Measurements from ENCODE around the gene TULP1. TPM values are rescaled to one million over a fixed set of nuclear protein-coding genes. Genes with fewer than 3 reads are reported as not detected.
A peak's percentile ranks its signal among the peaks of the same experiment; 100 is the strongest.

Gene TULP1
- total and polyA plus RNA-seq, 2 of the 13 experiments (the other 11 are each of a cell fraction or from before 2014, with no cell fraction given): not detected

DNA sequence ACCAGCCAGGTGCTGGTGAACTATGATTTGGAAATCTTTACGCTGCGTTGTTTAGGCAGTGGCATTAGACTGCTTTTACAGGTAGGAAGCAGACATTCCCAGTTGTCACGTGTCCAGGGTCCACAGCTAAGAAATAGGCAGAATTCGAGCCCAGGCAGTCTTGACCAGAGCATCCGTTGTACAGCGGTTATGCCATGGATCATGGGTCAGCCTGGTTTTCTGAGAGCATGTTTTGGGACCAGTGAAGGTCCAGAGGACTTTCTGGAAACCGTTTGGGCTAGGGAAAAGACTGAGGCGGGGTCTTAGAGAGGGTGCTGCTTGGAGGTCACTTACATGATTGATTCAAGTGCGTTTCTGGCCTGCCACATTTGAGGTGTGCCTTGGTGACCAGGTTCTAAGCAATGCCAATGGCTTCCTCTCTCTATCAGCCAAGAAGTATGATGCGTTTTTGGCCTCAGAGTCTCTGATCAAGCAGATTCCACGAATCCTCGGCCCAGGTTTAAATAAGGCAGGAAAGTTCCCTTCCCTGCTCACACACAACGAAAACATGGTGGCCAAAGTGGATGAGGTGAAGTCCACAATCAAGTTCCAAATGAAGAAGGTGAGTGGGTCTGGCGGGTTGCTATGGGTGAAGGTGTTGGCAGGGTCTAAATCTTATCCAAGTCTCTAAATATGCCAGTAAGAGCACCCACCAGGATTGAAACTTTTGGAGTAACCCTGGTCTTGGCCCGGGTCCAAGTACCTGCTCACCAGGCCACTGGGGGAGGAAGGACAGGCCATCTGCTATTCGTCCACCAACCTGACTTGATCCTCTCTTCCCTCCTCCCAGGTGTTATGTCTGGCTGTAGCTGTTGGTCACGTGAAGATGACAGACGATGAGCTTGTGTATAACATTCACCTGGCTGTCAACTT, 42.7 kb downstream of the TULP1 start (continued):
- TF ChIP-seq PREB (CRISPR knock-in tag; IDR thresholded peaks at IDR 0.05) (0 out of 2 replicates have a peak, but pooled peaks have one; percentile 47), DPF2 (CRISPR knock-in tag; IDR thresholded peaks at IDR 0.05; ENCODE audit: borderline replicate concordance, low read depth) (no peak), ZNF224 (CRISPR knock-in tag; IDR thresholded peaks at IDR 0.05) (no peak), MYNN (CRISPR knock-in tag; IDR thresholded peaks at IDR 0.05; ENCODE audit: low read depth) (no peak), CENPBD1 (CRISPR knock-in tag; IDR thresholded peaks at IDR 0.05; ENCODE audit: borderline replicate concordance, low read depth) (no peak), ZNF253 (CRISPR knock-in tag; IDR thresholded peaks at IDR 0.05; ENCODE audit: borderline replicate concordance) (no peak), WIZ (CRISPR knock-in tag; IDR thresholded peaks at IDR 0.05) (no peak), KDM2A (CRISPR knock-in tag; IDR thresholded peaks at IDR 0.05; ENCODE audit: borderline replicate concordance, low read depth) (no peak), DMTF1 (CRISPR knock-in tag; IDR thresholded peaks at IDR 0.05) (no peak), ZNF260 (CRISPR knock-in tag; IDR thresholded peaks at IDR 0.05; ENCODE audit: borderline replicate concordance, low read depth) (no peak), POLR2G (IDR thresholded peaks at IDR 0.05; ENCODE audit: low read depth, low read length) (peak; percentile 37), TARDBP (CRISPR knock-in tag; IDR thresholded peaks at IDR 0.05) (peak; percentile 21; the same call in 1 of the 2 replicates)
- TF ChIP-seq, protein P1, sequence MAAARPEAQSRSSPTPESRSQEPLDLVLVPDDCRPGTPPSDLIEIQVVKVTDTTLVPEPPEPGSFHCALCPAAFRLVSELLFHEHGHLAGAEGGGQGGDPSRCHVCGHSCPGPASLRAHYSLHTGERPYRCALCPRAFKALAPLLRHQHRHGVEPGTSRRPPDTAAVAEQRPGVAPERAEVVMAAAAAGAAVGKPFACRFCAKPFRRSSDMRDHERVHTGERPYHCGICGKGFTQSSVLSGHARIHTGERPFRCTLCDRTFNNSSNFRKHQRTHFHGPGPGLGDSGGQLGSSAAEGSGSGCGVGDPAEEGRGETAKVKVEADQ (CRISPR knock-in tag; IDR thresholded peaks at IDR 0.05; ENCODE audit: borderline replicate concordance): peak; percentile 19; the same call in 1 of the 2 replicates
- TF ChIP-seq, protein P2, sequence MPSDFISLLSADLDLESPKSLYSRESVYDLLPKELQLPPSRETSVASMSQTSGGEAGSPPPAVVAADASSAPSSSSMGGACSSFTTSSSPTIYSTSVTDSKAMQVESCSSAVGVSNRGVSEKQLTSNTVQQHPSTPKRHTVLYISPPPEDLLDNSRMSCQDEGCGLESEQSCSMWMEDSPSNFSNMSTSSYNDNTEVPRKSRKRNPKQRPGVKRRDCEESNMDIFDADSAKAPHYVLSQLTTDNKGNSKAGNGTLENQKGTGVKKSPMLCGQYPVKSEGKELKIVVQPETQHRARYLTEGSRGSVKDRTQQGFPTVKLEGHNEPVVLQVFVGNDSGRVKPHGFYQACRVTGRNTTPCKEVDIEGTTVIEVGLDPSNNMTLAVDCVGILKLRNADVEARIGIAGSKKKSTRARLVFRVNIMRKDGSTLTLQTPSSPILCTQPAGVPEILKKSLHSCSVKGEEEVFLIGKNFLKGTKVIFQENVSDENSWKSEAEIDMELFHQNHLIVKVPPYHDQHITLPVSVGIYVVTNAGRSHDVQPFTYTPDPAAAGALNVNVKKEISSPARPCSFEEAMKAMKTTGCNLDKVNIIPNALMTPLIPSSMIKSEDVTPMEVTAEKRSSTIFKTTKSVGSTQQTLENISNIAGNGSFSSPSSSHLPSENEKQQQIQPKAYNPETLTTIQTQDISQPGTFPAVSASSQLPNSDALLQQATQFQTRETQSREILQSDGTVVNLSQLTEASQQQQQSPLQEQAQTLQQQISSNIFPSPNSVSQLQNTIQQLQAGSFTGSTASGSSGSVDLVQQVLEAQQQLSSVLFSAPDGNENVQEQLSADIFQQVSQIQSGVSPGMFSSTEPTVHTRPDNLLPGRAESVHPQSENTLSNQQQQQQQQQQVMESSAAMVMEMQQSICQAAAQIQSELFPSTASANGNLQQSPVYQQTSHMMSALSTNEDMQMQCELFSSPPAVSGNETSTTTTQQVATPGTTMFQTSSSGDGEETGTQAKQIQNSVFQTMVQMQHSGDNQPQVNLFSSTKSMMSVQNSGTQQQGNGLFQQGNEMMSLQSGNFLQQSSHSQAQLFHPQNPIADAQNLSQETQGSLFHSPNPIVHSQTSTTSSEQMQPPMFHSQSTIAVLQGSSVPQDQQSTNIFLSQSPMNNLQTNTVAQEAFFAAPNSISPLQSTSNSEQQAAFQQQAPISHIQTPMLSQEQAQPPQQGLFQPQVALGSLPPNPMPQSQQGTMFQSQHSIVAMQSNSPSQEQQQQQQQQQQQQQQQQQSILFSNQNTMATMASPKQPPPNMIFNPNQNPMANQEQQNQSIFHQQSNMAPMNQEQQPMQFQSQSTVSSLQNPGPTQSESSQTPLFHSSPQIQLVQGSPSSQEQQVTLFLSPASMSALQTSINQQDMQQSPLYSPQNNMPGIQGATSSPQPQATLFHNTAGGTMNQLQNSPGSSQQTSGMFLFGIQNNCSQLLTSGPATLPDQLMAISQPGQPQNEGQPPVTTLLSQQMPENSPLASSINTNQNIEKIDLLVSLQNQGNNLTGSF (CRISPR knock-in tag; IDR thresholded peaks at IDR 0.05): 0 out of 2 replicates have a peak, but pooled peaks have one; percentile 31
- TF ChIP-seq, protein P3, sequence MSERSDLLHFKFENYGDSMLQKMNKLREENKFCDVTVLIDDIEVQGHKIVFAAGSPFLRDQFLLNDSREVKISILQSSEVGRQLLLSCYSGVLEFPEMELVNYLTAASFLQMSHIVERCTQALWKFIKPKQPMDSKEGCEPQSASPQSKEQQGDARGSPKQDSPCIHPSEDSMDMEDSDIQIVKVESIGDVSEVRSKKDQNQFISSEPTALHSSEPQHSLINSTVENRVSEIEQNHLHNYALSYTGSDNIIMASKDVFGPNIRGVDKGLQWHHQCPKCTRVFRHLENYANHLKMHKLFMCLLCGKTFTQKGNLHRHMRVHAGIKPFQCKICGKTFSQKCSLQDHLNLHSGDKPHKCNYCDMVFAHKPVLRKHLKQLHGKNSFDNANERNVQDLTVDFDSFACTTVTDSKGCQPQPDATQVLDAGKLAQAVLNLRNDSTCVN (CRISPR knock-in tag; IDR thresholded peaks at IDR 0.05; ENCODE audit: borderline replicate concordance): 0 out of 2 replicates have a peak, but pooled peaks have one; percentile 30
